ENCODE measurements around the gene PALLD. TPM values are rescaled to one million over a fixed set of nuclear protein-coding genes. Genes with fewer than 3 reads are reported as not detected.

PALLD gene
- total and polyA plus RNA-seq, 2 of the 8 experiments (the other 6 are each of a cell fraction or from before 2014, with no cell fraction given), result 10.5 to 25.0 TPM

GRCh38 chr4:168674077-168674747, 177.4 kb downstream of the PALLD start:
- peaks cover 7% of the 10 kb centered on the region; the same call in 1 of the 2 replicates for H3K23me2 ChIP-seq (ENCODE audit: low read depth, low read length)
- H3K79me1 ChIP-seq (ENCODE audit: low read depth, low read length), result no peaks in the 10 kb centered on the region; the same call in 1 of the 2 replicates
- H3K36me3 ChIP-seq (ENCODE audit: control insufficient read depth in 2 of 4, insufficient read depth in 4 of 4, low read length in 3 of 4), result no peaks in the 10 kb centered on the region; a peak in 1 of 8 replicates
- no peak overlapping the region for H2BK15ac ChIP-seq (ENCODE audit: low read length)
- H3K4me2 ChIP-seq (ENCODE audit: insufficient read depth in 1 of 2, low read depth in 2 of 2, low read length in 2 of 2), result no peak overlapping the region
- H4K8ac ChIP-seq (ENCODE audit: extremely low read depth, insufficient read depth, low read length), result no peak overlapping the region
- no peak overlapping the region for H3K9ac ChIP-seq (replicated peaks in 1 of 4; ENCODE audit: extremely low read depth in 1 of 4, low read depth in 3 of 4, low read length in 3 of 4)
- no peak overlapping the region for H4K91ac ChIP-seq (replicated peaks; ENCODE audit: insufficient read length, low read length)
- no peak overlapping the region for H3K23ac ChIP-seq (ENCODE audit: insufficient read length)
- FAIRE-seq, result no peak
- H2AFZ ChIP-seq (ENCODE audit: low read length), result no peak overlapping the region
- H2AK5ac ChIP-seq (ENCODE audit: low read depth, low read length), result no peak overlapping the region
- H3K4ac ChIP-seq (replicated peaks; ENCODE audit: insufficient read length, low read depth, low read length), result no peak overlapping the region
- H3K79me2 ChIP-seq (ENCODE audit: control insufficient read depth in 1 of 2, insufficient read depth in 2 of 2, low read length in 2 of 2), result no peaks in the 10 kb centered on the region
- H3K4me1 ChIP-seq (replicated peaks in 1 of 4; ENCODE audit: control insufficient read depth in 3 of 4, insufficient read depth in 4 of 4, low read length in 3 of 4), result no peaks in the 10 kb centered on the region; a peak in 1 of 7 replicates
- no peaks in the 10 kb centered on the region for H3K27me3 ChIP-seq (replicated peaks in 1 of 4; ENCODE audit: control insufficient read depth in 3 of 4, extremely low read depth in 1 of 4, insufficient read depth in 3 of 4, low read length in 3 of 4)
- no peak for DNase-seq (ENCODE audit: low read depth in 1 of 2, low spot score in 2 of 2)
- H4K5ac ChIP-seq (ENCODE audit: insufficient read length, low read depth, low read length), result no peak overlapping the region
- H2BK120ac ChIP-seq (replicated peaks; ENCODE audit: low read depth, low read length), result no peak overlapping the region
- no peak overlapping the region for H3K14ac ChIP-seq (ENCODE audit: insufficient read length)
- no peak overlapping the region for H3K18ac ChIP-seq (ENCODE audit: extremely low read depth, low read length)
- H3K56ac ChIP-seq (replicated peaks; ENCODE audit: insufficient read length, low read depth, low read length), result no peak overlapping the region
- TF ChIP-seq RFX5 (IDR thresholded peaks at IDR 0.05; ENCODE audit: borderline replicate concordance, low read depth, low read length) (no peak), JUND (IDR thresholded peaks at IDR 0.05; ENCODE audit: low read length) (no peak), POLR2A (IDR thresholded peaks at IDR 0.05; ENCODE audit: control extremely low read depth in 1 of 2, low read depth in 2 of 2, low read length in 2 of 2) (no peak), SRF (IDR thresholded peaks at IDR 0.05; ENCODE audit: low read depth, low read length) (no peak), POU5F1 (IDR thresholded peaks at IDR 0.05; ENCODE audit: low read depth, low read length) (no peak)
- no peaks in the 10 kb centered on the region for H3K9me3 ChIP-seq (ENCODE audit: insufficient read depth in 2 of 2, low read depth in 1 of 2, low read length in 1 of 2)
- H4K20me1 ChIP-seq (replicated peaks in 1 of 2; ENCODE audit: control insufficient read depth in 1 of 2, insufficient read depth in 2 of 2, low read length in 2 of 2), result peaks cover 0 to 4% of the 10 kb centered on the region in 2 experiments
- H3K4me3 ChIP-seq (ENCODE audit: extremely low read depth in 1 of 4, insufficient read depth in 2 of 4, low read depth in 3 of 4, low read length in 4 of 4), result no peak overlapping the region
- CTCF ChIA-PET (ENCODE audit: partially characterized antibody), result interaction anchor here (0.7 to 2.5 kb wide), 12 partner anchors 19 to 269 kb away, joined by 3 to 9 read pairs (median 3); no protein-coding TSS in a partner anchor
- H2BK12ac ChIP-seq (ENCODE audit: low read depth, low read length), result no peak overlapping the region
- WGBS, 2 experiments (ENCODE audit: extremely low coverage in 1 of 2, insufficient coverage in 1 of 2, insufficient read length in 1 of 2, insufficient replicate concordance in 2 of 2, low coverage in 1 of 2, low lambda C conversion rate in 2 of 2, missing lambda C conversion rate in 1 of 2), result 86% methylated on average over 5 of the region's 6 CpGs; no CpG with 5 or more reads in 1 of the 2 experiments
- no peak overlapping the region for H2BK5ac ChIP-seq (ENCODE audit: low read depth, low read length)
- H3K27ac ChIP-seq (ENCODE audit: low read depth, low read length), result no peak overlapping the region
- H2BK20ac ChIP-seq (ENCODE audit: low read length), result no peak overlapping the region
- POLR2A ChIA-PET (ENCODE audit: partially characterized antibody), result no interaction called here

All from H1 (cell line).